CD4-positive, alpha-beta T cell (primary cell): ENCODE measurements around the gene LIN37. TPM values are rescaled to one million over a fixed set of nuclear protein-coding genes. Genes with fewer than 3 reads are reported as not detected.

Experiments used
- ATAC-seq: fragments of 200-7000 bp; cut with Tn5 transposase; one replicate; pipeline ENCODE4 v1.10.0; 2022; ENCODE audit warnings: mild to moderate bottlenecking; ENCODE audit not compliant: poor library complexity
- CTCF ChIA-PET: fragments of 350-600 bp; sonication (Branson Sonifier 250); formaldehyde crosslinking; loops from one replicate; lab custom pipeline; 2021; ENCODE audit warnings: antibody characterized with exemption, inconsistent platforms; lab: Charles Lee
- POLR2A ChIA-PET: fragments of 350-600 bp; sonication (Branson Sonifier 250); formaldehyde crosslinking; loops from one replicate; lab custom pipeline; 2021; ENCODE audit warnings: antibody characterized with exemption, inconsistent platforms; lab: Charles Lee
- DNase-seq, 14 experiments: peaks; one replicate each; pipeline ENCODE4 v3.0.0-alpha.2; 2013 to 2020; ENCODE audit warnings: mixed read lengths in 2 of 14
- H3K27ac ChIP-seq, 2 donors: one replicate each; pipeline versions ENCODE4 v1.5.1 to v1.7.0; 2013; ENCODE audit warnings: low read length in 2 of 2, low read depth in 1 of 2, mild to moderate bottlenecking in 1 of 2
- H3K27me3 ChIP-seq, 2 experiments: 1 replicate in 1 of 2; 2 replicates in 1 of 2; pipeline versions ENCODE4 v1.6.1 to v1.7.0; 2013; ENCODE audit warnings: low read length in 2 of 2, control low read depth in 1 of 2, mild to moderate bottlenecking in 1 of 2, moderate library complexity in 1 of 2; ENCODE audit not compliant: insufficient read depth in 2 of 2, control insufficient read depth in 1 of 2
- H3K36me3 ChIP-seq: one replicate; pipeline ENCODE4 v1.6.1; 2013; ENCODE audit warnings: low read length, control low read depth; ENCODE audit not compliant: insufficient read depth
- H3K4me1 ChIP-seq: one replicate; pipeline ENCODE4 v1.6.1; 2013; ENCODE audit warnings: low read length, control low read depth; ENCODE audit not compliant: insufficient read depth
- H3K4me3 ChIP-seq: one replicate; pipeline ENCODE4 v1.5.1; 2013; ENCODE audit warnings: mild to moderate bottlenecking, low read length, moderate library complexity
- H3K9me3 ChIP-seq, 2 experiments: 1 replicate in 1 of 2; 2 replicates in 1 of 2; pipeline versions ENCODE4 v1.6.1 to v1.7.0; 2013; ENCODE audit warnings: low read length in 2 of 2, mild to moderate bottlenecking in 2 of 2, control low read depth in 1 of 2, moderate library complexity in 1 of 2; ENCODE audit not compliant: control insufficient read depth in 1 of 2, insufficient read depth in 1 of 2
- H3K27ac Mint-ChIP-seq: one replicate; pipeline ENCODE4 v1.8.0; 2020; ENCODE audit warnings: mixed read lengths
- H3K27me3 Mint-ChIP-seq: one replicate; pipeline ENCODE4 v1.8.0; 2021; ENCODE audit warnings: mixed read lengths
- H3K36me3 Mint-ChIP-seq: one replicate; pipeline ENCODE4 v1.8.0; 2021; ENCODE audit warnings: low read depth, mixed read lengths
- H3K4me1 Mint-ChIP-seq: one replicate; pipeline ENCODE4 v1.8.0; 2021; ENCODE audit warnings: low read depth, mixed read lengths
- H3K4me3 Mint-ChIP-seq: one replicate; pipeline ENCODE4 v1.8.0; 2020; ENCODE audit warnings: mild to moderate bottlenecking, mixed read lengths
- H3K9me3 Mint-ChIP-seq: one replicate; pipeline ENCODE4 v1.8.0; 2020; ENCODE audit warnings: mixed read lengths
- CTCF ChIP-seq: fragments of 200-600 bp; IDR thresholded peaks from one replicate; pipeline ENCODE4 v1.8.0; 2022; ENCODE audit warnings: antibody characterized with exemption, mild to moderate bottlenecking
- intact Hi-C, 2 experiments: fragments of 100-400 bp; cut with DNase I in 1 of 2; cut with micrococcal nuclease in 1 of 2; formaldehyde crosslinking; loops; one replicate each; pipeline versions ENCODE4 v1.15.1 to v1.9.0; 2023 to 2025; cut with DNase I, micrococcal nuclease
- total RNA-seq, 174 experiments: library from RNA in 2 of 174; stranded (reverse) in 2 of 174; gene quantifications; one replicate each; pipeline ENCODE4 v1.2.3 and lab custom pipeline; 2021 to 2026

LIN37 gene
- total RNA-seq, 2 experiments from 2014 or later = 4.8 to 6.0 TPM

DNA sequence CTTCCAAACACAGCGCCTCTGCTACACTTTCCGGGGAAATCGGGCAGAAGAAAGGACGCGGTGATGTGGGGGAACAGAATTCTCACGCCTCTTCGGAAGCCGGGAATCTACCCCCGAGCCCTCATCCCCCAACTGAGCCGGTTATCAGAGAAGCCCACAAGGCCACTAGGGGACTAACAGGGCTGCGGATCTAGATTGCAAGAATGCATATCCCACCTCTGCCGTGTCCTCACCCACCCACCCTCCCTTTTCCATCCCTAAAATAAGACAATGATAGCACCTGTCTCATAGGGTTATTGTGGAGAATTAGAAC, 7.2 kb upstream of the LIN37 start:
- peaks cover 57% of the 10 kb centered on the region for H3K4me1 Mint-ChIP-seq
- H3K27me3 Mint-ChIP-seq = no peaks in the 10 kb centered on the region
- H3K9me3 ChIP-seq = no peaks in the 10 kb centered on the region
- CTCF ChIA-PET = no interaction called here
- H3K27ac Mint-ChIP-seq = peak overlapping the region; percentile 98
- POLR2A ChIA-PET = interaction anchor here (0.6 to 2.4 kb wide), 12 partner anchors 7 to 190 kb away, joined by 3 to 20 read pairs (median 5); partner anchors contain the start of genes COX6B1, HSPB6, KMT2B and LIN37
- DNase-seq (no peak), ATAC-seq (no peak)
- H3K27me3 ChIP-seq = no peaks in the 10 kb centered on the region
- intact Hi-C loops = loop anchor here (5.0 to 10.0 kb wide), 2 partner anchors 94 to 374 kb away; partner anchors contain the start of genes COX6B1 (in 1 of the 2), OVOL3 (in 1 of the 2), POLR2I (in 1 of the 2) and TBCB (in 1 of the 2)
- H3K36me3 Mint-ChIP-seq = peaks cover 53% of the 10 kb centered on the region
- peak overlapping the region; percentile 99 for H3K4me3 Mint-ChIP-seq
- TF ChIP-seq CTCF = no peak
- no peaks in the 10 kb centered on the region for H3K9me3 Mint-ChIP-seq
- peak overlapping the region; percentile 62 to 92 for H3K27ac ChIP-seq
- H3K4me3 ChIP-seq = peak overlapping the region; percentile 91
- H3K36me3 ChIP-seq = peaks cover 31% of the 10 kb centered on the region
- peaks cover 74% of the 10 kb centered on the region for H3K4me1 ChIP-seq

DNA sequence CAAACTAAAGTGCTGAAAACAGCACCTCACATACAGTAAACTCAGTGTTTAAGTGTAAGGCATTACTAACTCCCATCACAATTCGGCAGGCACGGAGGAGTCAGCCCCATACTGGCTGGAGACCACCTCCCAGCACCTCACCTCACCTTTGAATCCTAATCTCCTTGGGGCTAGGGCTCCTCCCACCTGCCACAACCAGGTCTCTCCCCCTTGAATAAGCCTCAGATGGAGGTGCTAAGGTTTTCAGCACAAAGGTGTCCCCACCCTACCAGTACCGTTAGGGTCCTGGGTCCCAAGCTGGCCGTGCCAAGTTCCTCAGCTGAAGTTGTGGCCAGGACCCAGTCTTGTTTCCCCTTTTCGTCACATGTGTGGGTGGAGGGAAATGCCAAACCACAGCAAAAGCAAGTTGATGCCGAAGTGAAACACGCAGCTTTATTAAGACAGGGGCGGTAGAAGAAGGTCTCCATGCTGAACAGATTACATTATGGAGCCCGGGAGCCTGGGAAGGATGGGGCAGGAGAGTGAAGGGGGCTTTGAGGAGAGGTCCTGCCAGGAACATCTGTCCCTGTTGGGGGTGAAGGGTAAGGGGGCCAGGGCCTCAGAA, 6.2 kb upstream of the LIN37 start, which contains the start of gene IGFLR1:
Gene IGFLR1 (minus strand): TSS at position 332 of the 604 bp plus-strand sequence. CDS start 1,272 bp downstream, outside the sequence.
- Mint-ChIP-seq H3K9me3 (no peaks in the 10 kb centered on the region), H3K4me3 (peak within 1 kb of the TSS; percentile 84), H3K36me3 (peaks cover 42% of the 10 kb centered on the region), H3K27ac (peak within 1 kb of the TSS; percentile 98), H3K27me3 (no peaks in the 10 kb centered on the region), H3K4me1 (peaks cover 52% of the 10 kb centered on the region)
- POLR2A ChIA-PET = interaction anchor here (0.6 to 1.5 kb wide), 11 partner anchors 22 to 531 kb away, joined by 3 to 10 read pairs (median 3); partner anchors contain the start of genes KMT2B, POLR2I and TBCB
- Histone ChIP-seq H3K36me3 (peaks cover 20% of the 10 kb centered on the region), H3K27me3 (no peaks in the 10 kb centered on the region), H3K27ac (peak within 1 kb of the TSS; percentile 79 to 92), H3K4me3 (peak within 1 kb of the TSS; percentile 91), H3K4me1 (peaks cover 69% of the 10 kb centered on the region), H3K9me3 (no peaks in the 10 kb centered on the region)
- peak; percentile 43 to 89 (median 56) for DNase-seq
- TF ChIP-seq CTCF = no peak
- ATAC-seq = no peak
- CTCF ChIA-PET = interaction anchor here (0.8 kb wide), 1 partner anchor 29 kb away, joined by 3 read pairs; no protein-coding TSS in a partner anchor
- intact Hi-C loops = loop anchor here (5.0 to 10.0 kb wide), 2 partner anchors 95 to 373 kb away; partner anchors contain the start of genes COX6B1 (in 1 of the 2), OVOL3 (in 1 of the 2), POLR2I (in 1 of the 2) and TBCB (in 1 of the 2)

DNA sequence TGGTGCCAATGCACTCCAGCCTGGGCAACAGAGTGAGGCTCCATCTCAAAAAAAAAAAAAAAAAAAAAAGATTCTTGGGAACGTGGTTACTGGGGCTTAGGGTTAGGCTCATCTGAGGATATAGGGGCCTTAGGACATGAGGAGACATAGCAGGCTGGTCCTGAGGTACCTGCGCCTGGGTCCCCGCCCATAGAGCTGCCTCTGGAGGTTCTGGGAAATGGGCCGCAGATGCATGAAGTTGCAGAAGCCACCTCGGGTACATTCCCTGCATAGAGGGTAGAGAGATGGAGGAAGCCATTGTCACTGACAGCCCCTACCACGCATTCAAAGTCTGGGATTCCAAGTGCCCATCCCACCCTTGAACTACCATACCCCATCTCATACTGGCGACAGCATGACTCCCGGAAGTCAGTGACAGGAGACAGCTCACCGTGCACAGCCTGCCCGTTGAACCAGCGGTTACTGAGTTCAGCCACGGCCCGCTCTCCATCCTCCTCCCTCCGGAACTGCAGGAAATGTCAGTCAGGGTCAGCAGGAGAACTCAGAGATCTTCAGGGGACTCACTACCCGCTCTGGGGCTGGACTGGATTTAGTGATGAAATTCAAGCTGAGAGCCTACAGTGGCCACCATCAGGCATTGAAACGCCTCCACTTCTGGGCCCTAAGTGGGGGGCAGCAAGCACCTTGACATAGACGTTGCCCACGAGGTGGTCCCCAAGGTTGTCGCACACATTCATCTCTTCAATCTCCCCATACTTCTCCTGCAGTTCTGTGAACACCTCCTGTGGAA, 4.5 kb upstream of the LIN37 start:
- H3K36me3 ChIP-seq = peaks cover 5% of the 10 kb centered on the region
- no peak for DNase-seq
- H3K4me1 Mint-ChIP-seq = peaks cover 56% of the 10 kb centered on the region
- intact Hi-C loops = loop anchor here (2.0 to 10.0 kb wide), 4 partner anchors 27 to 371 kb away; partner anchors contain the start of genes COX6B1 (in 1 of the 2), OVOL3 (in 1 of the 2), POLR2I (in 1 of the 2) and TBCB (in 1 of the 2)
- no peaks in the 10 kb centered on the region for H3K9me3 Mint-ChIP-seq
- peak overlapping the region; percentile 98 for H3K27ac Mint-ChIP-seq
- peaks cover 38% of the 10 kb centered on the region for H3K36me3 Mint-ChIP-seq
- CTCF ChIA-PET = interaction anchor here (0.6 to 0.9 kb wide), 2 partner anchors 21 to 187 kb away, joined by 3 read pairs; no protein-coding TSS in a partner anchor
- H3K4me3 ChIP-seq = peak overlapping the region; percentile 80
- H3K9me3 ChIP-seq = no peaks in the 10 kb centered on the region
- POLR2A ChIA-PET = interaction anchor here (1.0 to 2.2 kb wide), 12 partner anchors 9 to 311 kb away, joined by 3 to 23 read pairs (median 8); partner anchors contain the start of genes ALKBH6, COX6B1, HSPB6 and KMT2B
- H3K4me1 ChIP-seq = peaks cover 73% of the 10 kb centered on the region
- H3K4me3 Mint-ChIP-seq = peak overlapping the region; percentile 94
- no peaks in the 10 kb centered on the region for H3K27me3 ChIP-seq
- TF ChIP-seq CTCF = no peak
- no peak for ATAC-seq
- H3K27ac ChIP-seq = peak overlapping the region; percentile 29 to 98
- H3K27me3 Mint-ChIP-seq = no peaks in the 10 kb centered on the region
